LNCaP clone FGC (cell line): ENCODE results near the gene ZNF726.
"Not testable (repeated sequence)": the region's sequence is repeated elsewhere in the genome, so short reads cannot be mapped to it uniquely, and the experiment has no call there.

Experiments used
- DNase-seq: peaks from one replicate; pipeline ENCODE4 v3.0.0-alpha.2; 2011; ENCODE audit warnings: low read depth
- H3K4me3 ChIP-seq: 2 replicates; pipeline ENCODE4 v1.5.1; 2011; ENCODE audit warnings: mild to moderate bottlenecking, low read depth, low read length, control low read depth
- CTCF ChIP-seq: IDR thresholded peaks from 2 replicates; pipeline ENCODE4 v1.5.1; 2012; ENCODE audit warnings: mild to moderate bottlenecking; ENCODE audit not compliant: control insufficient read depth, insufficient read depth; ENCODE audit errors: extremely low read depth

The ZNF726 gene

GRCh38 chr19:23884363-23884762, 30.3 kb upstream of the ZNF726 start:
- no peak for DNase-seq
- TF ChIP-seq CTCF: no peak

GRCh38 chr19:23887642-23888041, 27.0 kb upstream of the ZNF726 start:
- no peak overlapping the region for H3K4me3 ChIP-seq
- DNase-seq: no peak
- TF ChIP-seq CTCF: no peak

More at GRCh38 chr19:23884363-23884762, 30.3 kb upstream of the ZNF726 start:
- H3K4me3 ChIP-seq: no peak overlapping the region

GRCh38 chr19:23896096-23896495, 18.6 kb upstream of the ZNF726 start:
- not testable (repeated sequence) for H3K4me3 ChIP-seq

GRCh38 chr19:23896912-23897311, 17.8 kb upstream of the ZNF726 start:
- no peak for TF ChIP-seq CTCF
- DNase-seq: no peak
- no peak overlapping the region for H3K4me3 ChIP-seq

More at GRCh38 chr19:23896096-23896495, 18.6 kb upstream of the ZNF726 start:
- DNase-seq: not testable (repeated sequence)

- no peak for TF ChIP-seq CTCF
- DNase-seq: no peak
- no peak overlapping the region for H3K4me3 ChIP-seq
These were observed 13.3 kb upstream of the ZNF726 start for GRCh38 chr19:23901360-23901759.

GRCh38 chr19:23904406-23904805, 10.3 kb upstream of the ZNF726 start:
- TF ChIP-seq CTCF: no peak
- DNase-seq: no peak
- H3K4me3 ChIP-seq: no peak overlapping the region

GRCh38 chr19:23905771-23906170, 8.9 kb upstream of the ZNF726 start:
- no peak for TF ChIP-seq CTCF
- H3K4me3 ChIP-seq: no peak overlapping the region
- DNase-seq: no peak

- DNase-seq: no peak
- TF ChIP-seq CTCF: no peak
- H3K4me3 ChIP-seq: no peak overlapping the region
These were observed 7.9 kb upstream of the ZNF726 start for GRCh38 chr19:23906835-23907234.
